GM19467 (cell line): ENCODE results near the gene IGFBP5.

Source experiments
- ATAC-seq: cut with Tn5 transposase; IDR thresholded peaks from one replicate; pipeline ENCODE4 v1.9.1; 2021; ENCODE audit warnings: mild to moderate bottlenecking, moderate library complexity; ENCODE audit not compliant: unreplicated experiment

The IGFBP5 gene

DNA sequence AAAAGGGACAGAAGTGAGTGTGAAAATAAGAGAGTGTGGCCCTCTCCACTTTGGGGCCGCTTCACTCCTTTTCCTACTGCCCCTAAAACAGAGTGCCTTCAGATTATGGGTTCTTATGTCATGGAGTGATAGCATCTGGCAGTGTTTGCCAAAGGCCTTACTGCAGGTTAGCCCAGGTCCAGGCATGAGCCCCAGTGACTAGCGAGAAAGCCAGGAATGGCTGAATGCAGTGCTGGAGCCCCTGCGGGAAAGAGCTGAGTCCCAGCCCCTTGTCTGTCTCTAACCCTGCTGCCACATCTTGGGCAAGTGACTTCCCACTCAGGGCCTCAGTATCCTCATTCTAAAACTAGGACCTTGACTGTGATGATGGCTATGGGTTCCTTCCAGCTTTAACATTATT is 6.0 kb downstream of the IGFBP5 start:
- ATAC-seq = no peak

- no peak for ATAC-seq
Measured at GRCh38 chr2:216688731-216689340, 6.5 kb downstream of the IGFBP5 start.

DNA sequence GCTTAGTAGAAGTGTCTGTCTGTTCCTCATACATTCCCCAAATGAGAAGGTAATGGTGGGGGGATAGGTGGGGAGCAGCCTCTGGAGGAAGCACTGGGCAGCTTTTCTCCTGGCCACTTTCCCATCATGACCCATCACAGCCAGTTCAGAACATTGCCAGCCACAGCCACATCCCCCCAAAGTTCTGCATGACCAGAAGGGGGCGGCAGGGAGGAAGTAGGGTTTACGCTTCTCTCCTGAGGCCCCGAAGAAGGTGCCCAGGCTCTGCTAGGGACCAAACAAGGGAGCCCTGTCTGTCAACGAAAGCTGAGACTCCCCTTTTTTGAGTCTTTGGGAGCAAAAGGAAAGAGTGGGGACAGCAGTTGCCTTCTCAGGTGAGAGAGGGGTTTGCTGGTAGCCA is 7.7 kb downstream of the IGFBP5 start:
- ATAC-seq = no peak

DNA sequence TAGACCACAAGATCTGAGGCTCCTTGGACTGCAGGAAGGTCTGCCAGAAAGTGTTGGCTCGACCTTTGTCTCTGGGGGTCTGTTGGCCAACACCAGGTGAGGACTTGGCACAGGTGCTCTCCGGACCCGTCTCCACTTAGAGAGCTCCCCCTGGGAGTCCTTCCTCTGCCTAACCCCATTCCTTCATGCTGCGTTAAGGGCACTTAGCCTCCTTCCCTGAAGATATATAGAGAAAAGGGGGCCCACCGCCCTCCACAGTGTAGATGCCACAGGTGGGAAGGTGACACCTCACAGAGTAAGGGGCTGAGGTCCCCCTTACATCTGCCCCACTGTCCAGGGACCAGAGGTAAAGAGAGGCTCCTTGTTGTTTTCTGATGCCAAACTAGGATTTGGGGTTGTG is 8.2 kb downstream of the IGFBP5 start:
- no peak for ATAC-seq

- ATAC-seq = no peak
Measured at GRCh38 chr2:216685327-216685875, 9.9 kb downstream of the IGFBP5 start.

DNA sequence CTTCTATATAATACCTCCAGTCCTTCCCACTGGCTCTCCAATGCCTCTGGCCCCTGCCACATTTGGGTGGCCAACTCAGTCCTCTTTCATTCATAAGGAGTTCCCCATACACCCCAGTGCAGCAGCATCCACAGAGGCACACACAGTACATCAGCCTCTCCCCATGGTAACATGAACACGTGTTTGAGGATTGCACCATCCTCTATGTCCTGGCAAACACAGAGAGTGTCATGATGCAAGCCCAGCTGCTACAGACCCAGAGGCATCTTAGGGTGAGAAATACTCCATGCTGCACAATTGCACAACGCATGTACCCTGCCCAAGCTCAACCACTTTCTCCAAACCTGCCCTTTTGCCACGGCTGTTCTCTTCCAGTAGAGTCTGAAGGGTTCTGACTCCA is 11.5 kb downstream of the IGFBP5 start:
- ATAC-seq = no peak

GRCh38 chr2:216681683-216682082 is 13.7 kb downstream of the IGFBP5 start:
- ATAC-seq = no peak

GRCh38 chr2:216680951-216681629 is 14.3 kb downstream of the IGFBP5 start:
- ATAC-seq = no peak

GRCh38 chr2:216679658-216680024 is 15.7 kb downstream of the IGFBP5 start:
- ATAC-seq = no peak

DNA sequence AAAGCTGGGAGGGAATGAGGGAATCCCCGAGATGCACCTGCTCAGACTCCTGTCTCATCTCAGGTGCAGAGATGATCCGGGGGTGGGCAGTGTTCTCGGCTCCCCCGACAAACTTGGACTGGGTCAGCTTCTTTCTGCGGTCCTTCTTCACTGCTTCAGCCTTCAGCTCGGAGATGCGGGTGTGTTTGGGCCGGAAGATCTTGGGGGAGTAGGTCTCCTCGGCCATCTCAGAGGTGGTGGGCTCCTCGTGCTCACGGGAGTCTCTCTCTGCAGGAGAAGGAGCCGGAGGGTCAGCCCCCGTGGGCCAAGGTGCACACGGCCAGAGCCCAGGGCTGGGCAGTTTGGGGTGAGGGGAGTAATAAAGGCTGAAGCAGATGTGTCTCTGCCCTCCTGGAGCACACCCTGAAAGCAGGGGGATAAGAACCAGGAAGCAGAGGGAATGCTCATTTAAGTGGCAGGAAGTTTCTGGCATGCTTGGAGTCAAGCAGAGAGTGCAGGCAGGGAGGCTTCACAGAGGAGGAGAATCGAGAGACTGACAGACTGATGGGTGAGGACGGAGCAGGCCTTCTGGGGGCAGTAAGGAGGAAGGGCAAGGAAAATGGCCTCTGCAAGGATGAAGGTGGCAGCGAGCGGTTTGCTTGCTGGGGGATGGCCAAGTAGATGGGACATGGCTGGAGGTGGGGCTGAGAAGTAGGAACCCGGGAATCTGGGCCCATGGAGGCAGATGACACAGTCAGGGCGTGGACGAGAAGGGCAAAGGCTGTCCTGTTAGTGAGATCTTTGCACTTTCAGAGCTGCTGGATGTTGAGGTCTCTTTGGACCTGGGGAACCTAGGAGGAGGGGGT is 16.3 kb downstream of the IGFBP5 start:
- ATAC-seq = no peak

- ATAC-seq = no peak
Measured at GRCh38 chr2:216678098-216678465, 17.3 kb downstream of the IGFBP5 start.

- no peak for ATAC-seq
Measured at GRCh38 chr2:216677439-216678097, 17.8 kb downstream of the IGFBP5 start.

- no peak for ATAC-seq
Measured at GRCh38 chr2:216676630-216677029, 18.7 kb downstream of the IGFBP5 start.

DNA sequence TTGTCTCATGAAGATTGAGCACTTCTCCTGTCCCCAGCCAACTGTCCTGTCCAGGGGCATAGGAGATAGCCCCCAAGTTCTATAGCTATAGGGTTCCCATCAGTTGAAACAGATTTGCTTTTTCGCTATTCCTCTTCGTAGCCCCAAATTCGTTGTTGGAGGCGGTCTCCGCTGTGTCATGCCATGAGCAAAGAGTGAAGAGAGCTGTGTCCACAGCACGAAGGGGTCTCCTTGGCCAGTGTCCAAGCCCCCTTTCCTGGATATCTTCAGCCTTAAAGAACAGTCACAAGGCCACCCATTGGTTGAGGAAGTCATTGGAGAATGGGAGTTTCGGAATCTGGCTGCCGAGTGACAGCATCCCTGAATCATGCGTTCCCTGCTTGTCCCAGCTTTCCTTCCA is 21.0 kb downstream of the IGFBP5 start:
- ATAC-seq = no peak

DNA sequence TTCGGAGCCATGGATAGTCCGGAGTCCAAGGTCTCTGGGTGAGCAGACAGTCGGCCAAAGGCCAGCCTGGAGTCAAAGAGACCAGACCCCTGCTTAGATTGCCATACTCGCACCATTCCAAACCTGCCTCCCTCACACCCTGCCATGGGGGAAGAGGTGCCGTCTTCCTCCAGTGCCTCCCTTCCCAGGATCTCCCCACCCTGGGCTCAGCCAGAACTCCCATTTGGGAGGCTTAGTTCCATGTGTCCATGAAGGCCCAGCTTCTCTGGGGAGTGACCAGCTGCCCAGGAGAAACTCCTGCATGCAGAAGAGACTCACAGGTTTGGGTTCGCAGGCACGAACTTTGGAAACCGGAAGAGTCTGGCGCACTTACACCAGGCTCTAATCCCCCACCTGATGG is 21.7 kb downstream of the IGFBP5 start:
- ATAC-seq = no peak

DNA sequence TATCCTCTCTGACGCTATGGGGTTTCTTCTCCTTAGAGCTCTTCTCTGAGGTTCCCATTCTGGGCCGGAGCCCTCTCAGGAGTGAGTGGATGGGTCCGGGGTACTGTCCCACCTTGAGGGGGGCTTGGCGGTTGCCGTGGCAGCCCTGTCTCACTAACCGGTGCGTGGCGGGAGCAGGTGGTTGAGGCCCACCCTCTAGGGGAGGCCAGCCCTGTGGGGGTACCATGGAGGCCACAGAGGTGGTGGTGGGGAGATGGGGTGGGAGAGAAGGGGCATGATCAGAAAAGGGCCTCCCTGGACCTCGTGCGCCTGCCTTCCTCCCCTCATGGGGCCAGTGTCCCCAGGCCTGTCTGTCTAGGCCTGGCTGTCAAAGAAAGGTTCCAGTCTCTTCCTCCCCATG is 22.3 kb downstream of the IGFBP5 start:
- ATAC-seq = no peak

- ATAC-seq = no peak
Measured at GRCh38 chr2:216672466-216672865, 22.9 kb downstream of the IGFBP5 start.

DNA sequence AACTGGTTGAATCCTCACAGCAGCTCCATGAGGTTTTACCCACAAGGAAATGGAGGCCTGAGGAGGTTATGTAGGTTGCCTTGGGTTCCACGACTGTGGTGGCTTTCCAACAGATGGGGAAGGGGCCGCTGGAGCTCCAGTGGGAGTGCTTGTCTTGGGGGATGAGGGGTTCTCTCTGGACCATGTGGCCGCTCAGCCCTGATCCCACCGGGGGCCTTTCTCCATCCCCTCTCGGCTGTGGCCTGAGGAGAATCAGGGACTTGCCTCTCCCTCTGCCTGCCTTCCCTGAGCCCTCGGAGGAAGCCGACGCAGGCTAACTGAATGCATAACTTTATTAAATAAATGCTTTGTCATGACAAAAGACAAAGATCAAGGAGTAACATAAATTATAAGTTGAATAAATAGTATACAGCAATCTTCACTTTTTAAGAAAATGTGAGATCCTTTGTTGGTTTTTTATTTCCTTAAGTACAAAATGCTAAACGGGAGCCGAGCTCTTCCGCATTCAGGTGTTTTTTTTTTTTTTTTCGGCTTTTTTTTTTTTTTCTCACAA is 23.5 kb downstream of the IGFBP5 start:
- no peak for ATAC-seq

GRCh38 chr2:216671081-216671411 is 24.3 kb downstream of the IGFBP5 start:
- ATAC-seq = no peak

GRCh38 chr2:216670266-216671080 is 24.9 kb downstream of the IGFBP5 start:
- no peak for ATAC-seq
